ENCODE results near the gene PTPRO.
A peak's percentile ranks its signal among the peaks of the same experiment; 100 is the strongest.

The PTPRO gene

GRCh38 chr12:15558915-15559528 is 236.7 kb downstream of the PTPRO start:
- no peak for DNase-seq (ENCODE audit: low read depth)

DNA sequence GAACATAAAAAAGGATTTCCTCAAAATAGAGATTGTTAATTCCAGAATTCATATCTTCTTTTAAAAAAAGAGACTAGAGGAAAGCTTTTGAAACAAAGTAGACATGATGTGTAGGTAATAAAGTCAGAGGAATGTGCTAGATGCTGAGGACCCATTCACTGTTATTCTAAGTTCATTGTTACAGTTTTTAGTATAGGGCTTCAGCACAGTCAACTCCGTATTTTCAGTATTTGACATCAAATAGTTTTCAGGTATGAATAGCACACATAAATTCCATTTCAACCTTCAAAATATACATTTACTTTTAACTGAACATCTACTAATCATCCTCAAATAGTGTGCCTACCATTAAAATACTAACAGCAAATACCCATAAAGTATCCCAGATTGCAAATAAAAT is 239.1 kb downstream of the PTPRO start:
- no peak for DNase-seq (ENCODE audit: low read depth)

- DNase-seq (ENCODE audit: low read depth): no peak
Observed at GRCh38 chr12:15562263-15562662, 240.0 kb downstream of the PTPRO start.

GRCh38 chr12:15563663-15564062 is 241.4 kb downstream of the PTPRO start:
- no peak for DNase-seq (ENCODE audit: low read depth)

GRCh38 chr12:15574353-15574752 is 252.0 kb downstream of the PTPRO start:
- DNase-seq (ENCODE audit: low read depth): no peak

GRCh38 chr12:15575671-15576541 is 253.6 kb downstream of the PTPRO start:
- no peak for DNase-seq (ENCODE audit: low read depth)

DNA sequence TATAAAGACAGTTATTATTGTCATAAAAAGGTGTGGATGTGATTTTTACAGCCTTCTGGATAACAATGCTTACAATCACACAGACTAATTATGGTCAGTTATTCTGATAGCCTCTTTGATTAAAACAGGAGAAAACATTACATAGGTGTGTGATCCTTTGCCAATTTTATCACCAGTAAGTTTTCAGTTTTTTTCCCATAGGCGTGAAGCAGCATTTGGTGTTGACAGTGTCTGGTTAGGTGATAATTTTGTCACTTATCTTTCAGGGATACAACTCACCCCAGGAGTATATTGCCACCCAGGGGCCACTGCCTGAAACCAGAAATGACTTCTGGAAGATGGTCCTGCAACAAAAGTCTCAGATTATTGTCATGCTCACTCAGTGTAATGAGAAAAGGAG is 258.1 kb downstream of the PTPRO start:
- no peak for DNase-seq (ENCODE audit: low read depth)

DNA sequence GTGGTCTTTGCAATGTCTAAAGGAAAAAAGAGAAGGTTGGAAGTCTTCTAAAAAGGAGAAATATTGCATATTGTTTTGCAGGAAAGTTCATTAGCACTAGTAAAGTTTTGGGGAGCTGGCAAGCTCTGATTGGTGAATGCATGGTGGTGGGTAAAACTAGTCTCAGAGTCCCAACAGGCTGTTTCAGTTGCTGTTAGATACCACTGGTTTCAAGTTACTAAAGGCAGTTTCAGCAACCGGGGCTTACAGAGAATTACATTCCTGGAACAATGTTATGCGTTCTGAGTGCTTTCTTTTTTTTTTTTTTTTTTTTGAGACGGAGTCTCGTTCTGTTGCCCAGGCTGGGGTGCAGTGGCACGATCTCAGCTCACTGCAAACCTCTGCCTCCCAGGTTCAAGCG is 258.7 kb downstream of the PTPRO start:
- no peak for DNase-seq (ENCODE audit: low read depth)

- no peak for DNase-seq (ENCODE audit: low read depth)
Observed at GRCh38 chr12:15583804-15584203, 261.5 kb downstream of the PTPRO start.

- DNase-seq (ENCODE audit: low read depth): no peak
Observed at GRCh38 chr12:15584366-15585041, 262.2 kb downstream of the PTPRO start.

- DNase-seq (ENCODE audit: low read depth): no peak
Observed at GRCh38 chr12:15589328-15590032, 267.2 kb downstream of the PTPRO start.

DNA sequence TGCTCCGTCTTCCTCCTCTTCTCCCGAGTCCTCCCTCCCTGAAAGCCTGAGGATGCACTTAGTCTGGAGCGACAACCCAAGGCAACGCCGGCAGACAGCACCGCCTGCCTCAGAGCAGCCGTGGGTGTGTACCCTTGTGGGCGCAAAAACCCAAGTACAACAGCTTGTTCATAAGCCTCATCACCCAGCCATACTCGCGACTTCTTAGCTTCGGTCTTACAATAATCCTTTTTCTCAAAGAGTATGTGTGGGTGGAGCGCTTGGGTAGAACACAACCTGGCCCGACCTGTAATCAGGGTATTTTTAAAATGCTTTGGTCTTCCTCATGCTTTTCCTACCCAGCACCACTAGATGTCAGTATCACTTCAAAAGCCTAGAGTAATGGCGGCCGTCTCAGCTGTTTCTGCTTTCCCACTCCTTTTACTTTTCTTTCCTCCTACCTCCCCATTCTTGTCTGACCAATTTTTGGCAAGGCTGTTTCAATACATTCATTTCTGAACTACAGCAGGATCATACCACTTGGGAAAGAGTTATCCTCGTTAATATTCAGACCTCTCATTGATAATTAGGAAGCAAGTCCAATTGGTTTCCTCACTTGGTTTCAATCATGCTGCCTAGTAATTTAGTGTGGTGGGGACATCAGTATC is 268.0 kb downstream of the PTPRO start:
- peak; percentile 17 for DNase-seq (ENCODE audit: low read depth)

- no peak for DNase-seq (ENCODE audit: low read depth)
Observed at GRCh38 chr12:15591811-15592210, 269.5 kb downstream of the PTPRO start.

DNA sequence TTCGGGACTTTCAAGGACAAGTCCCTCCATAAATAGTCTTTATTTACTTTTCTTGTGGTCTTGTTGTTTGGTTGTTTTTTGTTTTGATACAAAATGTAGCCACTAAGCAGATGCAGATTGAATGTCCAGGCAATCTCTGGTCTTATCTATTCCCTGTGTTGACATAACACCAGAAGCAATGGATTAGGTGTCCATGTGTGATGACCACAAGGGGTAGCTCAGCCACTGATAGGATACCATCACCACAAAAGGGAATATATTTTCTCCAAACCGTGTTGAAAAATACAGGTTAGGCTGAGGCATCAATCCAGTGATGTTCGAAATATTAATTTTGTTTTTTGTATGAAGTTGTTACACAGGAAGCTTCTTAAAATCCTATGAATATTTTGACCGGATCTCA is 270.6 kb downstream of the PTPRO start:
- DNase-seq (ENCODE audit: low read depth): no peak

DNA sequence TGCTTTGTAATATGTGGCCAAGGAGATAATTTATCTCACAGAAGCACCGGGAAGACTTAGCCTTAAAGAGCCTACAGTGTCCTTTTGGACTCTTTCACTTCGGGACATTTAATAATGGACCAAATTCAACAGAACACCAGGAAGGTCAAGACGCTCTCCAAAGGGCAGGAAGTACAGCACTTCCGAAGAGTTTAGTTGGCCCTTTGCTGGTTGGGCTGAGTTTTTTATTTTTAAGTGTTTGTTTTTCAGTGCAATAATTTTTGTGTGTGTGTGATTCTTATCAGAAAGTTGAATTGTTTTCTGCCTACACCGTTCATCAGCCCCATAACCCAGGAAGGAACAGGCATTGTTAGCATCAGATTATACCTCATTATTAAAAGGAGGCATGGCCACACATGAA is 273.9 kb downstream of the PTPRO start:
- no peak for DNase-seq (ENCODE audit: low read depth)

- DNase-seq (ENCODE audit: low read depth): no peak
Observed at GRCh38 chr12:15597125-15597830, 275.0 kb downstream of the PTPRO start.

GRCh38 chr12:15599266-15600037 is 277.1 kb downstream of the PTPRO start:
- no peak for DNase-seq (ENCODE audit: low read depth)

- no peak for DNase-seq (ENCODE audit: low read depth)
Observed at GRCh38 chr12:15600223-15600935, 278.1 kb downstream of the PTPRO start.

DNA sequence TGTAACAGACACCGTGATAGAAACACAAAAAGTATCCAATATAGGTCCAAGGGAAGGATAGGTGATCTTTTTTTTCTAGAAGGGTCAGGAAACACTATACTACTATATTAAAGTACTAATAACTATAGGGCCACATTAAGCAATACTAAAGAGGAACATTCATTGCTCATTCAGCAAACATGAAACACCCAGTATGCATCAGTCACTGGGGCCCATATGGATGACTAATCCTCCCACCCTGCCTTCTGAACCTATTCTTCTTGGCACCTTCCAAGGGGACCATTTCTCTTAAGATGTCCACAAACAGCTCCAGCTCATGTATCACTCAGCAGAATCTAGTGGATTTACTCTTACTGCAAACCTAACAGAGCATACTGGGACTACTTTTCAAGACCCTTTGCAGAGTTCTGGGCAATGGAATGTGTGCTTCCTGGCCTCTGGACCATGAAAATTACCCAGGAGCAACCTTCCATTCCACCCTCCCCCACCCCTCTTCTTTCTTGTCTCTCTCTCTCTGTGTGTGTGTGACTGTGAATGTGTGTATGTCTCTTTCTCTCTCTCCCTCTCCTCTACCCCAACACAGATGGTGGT is 279.0 kb downstream of the PTPRO start:
- no peak for DNase-seq (ENCODE audit: low read depth)

All from activated gamma-delta T cell treated with anti-CD3 and anti-CD28 coated beads, Interleukin-2, amount 50 U/mL, for 16 hours (primary cell).